ENCODE results near the gene SRRM2. TPM values are rescaled to one million over a fixed set of nuclear protein-coding genes. Genes with fewer than 3 reads are reported as not detected.

The SRRM2 gene
- total RNA-seq, 6 experiments from 2014 or later: 111 to 419 (median 289) TPM

DNA sequence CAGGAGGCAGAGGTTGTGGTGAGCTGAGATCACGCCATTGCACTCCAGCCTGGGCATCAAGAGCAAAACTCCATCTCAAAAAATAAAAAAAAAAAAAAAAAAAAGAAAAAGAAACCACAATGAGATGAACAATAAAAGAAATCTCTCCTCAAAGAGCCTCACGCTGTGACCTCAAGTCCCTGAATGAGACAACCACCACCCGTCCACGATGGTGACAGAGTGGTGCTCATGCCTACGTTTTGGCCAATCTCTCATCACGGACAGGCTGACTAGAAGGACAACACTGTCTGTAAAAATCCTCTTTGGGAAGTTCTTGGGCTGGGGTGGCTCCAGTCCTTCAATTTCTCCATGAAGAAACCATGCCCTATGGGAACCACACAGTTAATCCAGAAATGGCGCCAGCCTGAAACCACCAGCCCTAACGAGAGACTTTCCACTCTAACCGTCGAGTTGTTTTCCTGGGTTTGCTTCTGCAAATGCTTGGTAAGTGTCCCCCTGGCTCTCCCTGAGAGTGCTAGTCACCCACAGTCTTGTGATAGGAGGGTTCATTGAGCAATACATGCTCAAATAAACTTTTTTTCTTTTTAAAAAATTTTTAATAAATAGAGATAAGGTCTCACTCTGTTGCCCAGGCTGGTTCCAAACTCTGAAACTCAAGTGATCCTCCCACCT, 17.5 kb upstream of the SRRM2 start:
- H3K4me3 ChIP-seq: no peak overlapping the region
- ATAC-seq (no peak), DNase-seq (no peak)
- 64% methylated on average over 10 of the region's 10 CpGs for WGBS (ENCODE audit: insufficient coverage, low coverage, low lambda C conversion rate, missing lambda C conversion rate)
- no peak overlapping the region for H3K27ac ChIP-seq
- no peaks in the 10 kb centered on the region for H3K9me3 ChIP-seq
- H3K36me3 ChIP-seq: no peaks in the 10 kb centered on the region
- no peaks in the 10 kb centered on the region for H3K4me1 ChIP-seq
- intact Hi-C loops (cut with DNase I): no loop called here
- no peak for TF ChIP-seq POLR2A (IDR thresholded peaks at IDR 0.05)
- TF ChIP-seq, protein P1, sequence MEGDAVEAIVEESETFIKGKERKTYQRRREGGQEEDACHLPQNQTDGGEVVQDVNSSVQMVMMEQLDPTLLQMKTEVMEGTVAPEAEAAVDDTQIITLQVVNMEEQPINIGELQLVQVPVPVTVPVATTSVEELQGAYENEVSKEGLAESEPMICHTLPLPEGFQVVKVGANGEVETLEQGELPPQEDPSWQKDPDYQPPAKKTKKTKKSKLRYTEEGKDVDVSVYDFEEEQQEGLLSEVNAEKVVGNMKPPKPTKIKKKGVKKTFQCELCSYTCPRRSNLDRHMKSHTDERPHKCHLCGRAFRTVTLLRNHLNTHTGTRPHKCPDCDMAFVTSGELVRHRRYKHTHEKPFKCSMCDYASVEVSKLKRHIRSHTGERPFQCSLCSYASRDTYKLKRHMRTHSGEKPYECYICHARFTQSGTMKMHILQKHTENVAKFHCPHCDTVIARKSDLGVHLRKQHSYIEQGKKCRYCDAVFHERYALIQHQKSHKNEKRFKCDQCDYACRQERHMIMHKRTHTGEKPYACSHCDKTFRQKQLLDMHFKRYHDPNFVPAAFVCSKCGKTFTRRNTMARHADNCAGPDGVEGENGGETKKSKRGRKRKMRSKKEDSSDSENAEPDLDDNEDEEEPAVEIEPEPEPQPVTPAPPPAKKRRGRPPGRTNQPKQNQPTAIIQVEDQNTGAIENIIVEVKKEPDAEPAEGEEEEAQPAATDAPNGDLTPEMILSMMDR (IDR thresholded peaks at IDR 0.05): no peak
- no peaks in the 10 kb centered on the region for H3K27me3 ChIP-seq

DNA sequence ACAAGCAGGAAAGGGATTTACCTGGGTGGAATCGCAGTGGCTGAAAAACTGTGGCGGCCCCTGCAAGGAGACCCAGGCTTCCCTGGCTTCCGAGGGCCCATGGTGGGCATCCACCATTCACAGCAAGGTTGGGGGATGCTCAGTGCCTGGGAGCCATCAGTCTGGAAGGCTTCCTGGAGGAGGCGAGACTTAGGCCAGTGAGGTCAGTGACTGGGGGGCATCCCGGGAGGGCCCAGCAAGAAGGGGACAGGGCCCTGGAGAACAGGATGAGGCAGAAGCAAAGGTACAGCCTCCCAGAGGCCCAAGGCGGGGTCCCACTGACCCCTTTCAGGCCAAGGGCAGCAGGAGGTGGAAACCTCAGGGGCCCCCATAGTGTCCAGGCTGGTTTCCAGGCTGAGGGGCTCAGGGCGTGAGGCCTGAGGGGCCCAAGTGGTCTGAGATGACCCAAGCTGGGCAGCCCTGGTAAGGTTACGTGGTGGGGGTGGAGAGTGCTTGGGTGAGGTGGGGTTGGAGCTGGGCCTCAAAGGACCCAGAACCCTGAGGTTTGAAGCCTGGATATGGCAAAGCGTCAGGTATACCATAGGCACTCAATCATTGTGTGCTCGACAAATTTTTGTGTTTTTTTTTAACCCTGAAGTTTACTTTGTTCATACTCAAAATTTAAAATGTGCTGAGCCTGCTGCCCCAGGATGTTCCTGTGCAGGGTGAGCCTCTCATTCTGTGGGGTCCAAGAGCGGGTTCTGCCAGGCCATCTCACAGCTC, 15.8 kb upstream of the SRRM2 start:
- Histone ChIP-seq H3K4me1 (no peaks in the 10 kb centered on the region), H3K27ac (no peak overlapping the region), H3K36me3 (no peaks in the 10 kb centered on the region), H3K9me3 (no peaks in the 10 kb centered on the region), H3K27me3 (no peaks in the 10 kb centered on the region), H3K4me3 (no peak overlapping the region)
- WGBS (ENCODE audit: insufficient coverage, low coverage, low lambda C conversion rate, missing lambda C conversion rate): 83% methylated on average over 6 of the region's 11 CpGs
- TF ChIP-seq, protein P1 (IDR thresholded peaks at IDR 0.05): no peak
- TF ChIP-seq POLR2A (IDR thresholded peaks at IDR 0.05): no peak
- intact Hi-C loops (cut with DNase I): no loop called here
- DNase-seq: peak in 1 of 3 donors; percentile 31
- no peak for ATAC-seq

DNA sequence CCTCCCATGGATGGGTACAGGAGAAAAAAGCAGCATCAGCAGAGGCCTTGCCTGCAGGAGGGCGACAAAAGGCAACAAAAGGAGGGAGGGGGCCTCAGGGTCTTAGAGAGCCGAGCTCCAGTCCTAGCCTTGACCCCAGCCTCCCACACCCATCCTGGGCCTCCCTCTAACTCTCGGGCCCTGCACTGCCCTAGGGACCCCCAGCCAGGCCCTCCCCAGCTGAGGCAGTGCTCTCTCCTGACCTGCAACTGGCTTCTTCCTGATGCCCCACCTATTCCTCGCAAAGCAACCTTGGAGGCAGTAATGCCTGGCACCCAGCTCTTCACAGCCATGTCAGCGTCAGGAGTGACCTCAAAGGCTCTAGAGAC, 15.2 kb upstream of the SRRM2 start:
- no peaks in the 10 kb centered on the region for H3K27me3 ChIP-seq
- no peak overlapping the region for H3K4me3 ChIP-seq
- whole genome bisulfite sequencing (ENCODE audit: insufficient coverage, low coverage, low lambda C conversion rate, missing lambda C conversion rate): no CpG with 5 or more reads among the region's 5 CpGs
- no peaks in the 10 kb centered on the region for H3K4me1 ChIP-seq
- ATAC-seq: peak in 1 of 4 donors; percentile 9
- DNase-seq: peak in 1 of 3 donors; percentile 32
- TF ChIP-seq, protein P1 (IDR thresholded peaks at IDR 0.05): no peak
- no peak for TF ChIP-seq POLR2A (IDR thresholded peaks at IDR 0.05)
- no peaks in the 10 kb centered on the region for H3K36me3 ChIP-seq
- intact Hi-C loops (cut with DNase I): no loop called here
- no peak overlapping the region for H3K27ac ChIP-seq
- no peaks in the 10 kb centered on the region for H3K9me3 ChIP-seq

DNA sequence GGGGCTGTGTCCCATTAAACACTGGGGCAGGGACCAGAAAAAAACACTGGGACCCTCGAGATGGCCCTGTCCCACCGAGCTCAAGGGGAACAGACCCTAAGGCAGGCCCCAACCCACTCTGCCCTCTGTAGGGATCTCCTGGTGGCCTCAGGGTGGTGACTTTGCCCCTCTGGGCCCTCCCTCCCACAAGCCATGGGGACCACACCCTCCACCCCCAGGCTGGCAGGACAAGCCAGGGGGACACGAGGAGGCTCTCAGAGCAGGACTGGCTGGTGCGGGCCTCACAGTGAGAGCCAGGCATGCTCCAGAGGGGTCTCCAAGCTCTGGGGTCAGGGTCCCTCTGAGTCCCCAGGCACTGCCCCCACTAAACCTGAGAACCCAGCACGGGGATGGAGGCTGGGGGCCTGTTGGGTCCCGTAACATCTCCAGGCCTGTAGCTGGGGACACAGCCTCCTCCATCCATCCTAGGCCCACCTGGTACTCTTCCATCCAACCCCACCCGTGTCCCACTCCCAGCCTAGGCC, 14.5 kb upstream of the SRRM2 start:
- no peaks in the 10 kb centered on the region for H3K36me3 ChIP-seq
- no peaks in the 10 kb centered on the region for H3K4me1 ChIP-seq
- ATAC-seq: peak in 1 of 4 donors; percentile 7
- no peak for TF ChIP-seq POLR2A (IDR thresholded peaks at IDR 0.05)
- TF ChIP-seq, protein P1 (IDR thresholded peaks at IDR 0.05): no peak
- H3K27me3 ChIP-seq: no peaks in the 10 kb centered on the region
- intact Hi-C loops (cut with DNase I): no loop called here
- no peak overlapping the region for H3K27ac ChIP-seq
- WGBS (ENCODE audit: insufficient coverage, low coverage, low lambda C conversion rate, missing lambda C conversion rate): no CpG with 5 or more reads among the region's 7 CpGs
- H3K4me3 ChIP-seq: no peak overlapping the region
- peak in 1 of 3 donors; percentile 30 for DNase-seq
- no peaks in the 10 kb centered on the region for H3K9me3 ChIP-seq
